Smooth muscle cell (in vitro differentiated cells): Measurements from ENCODE around the gene ZP2. TPM values are rescaled to one million over a fixed set of nuclear protein-coding genes. Genes with fewer than 3 reads are reported as not detected.
A peak's percentile ranks its signal among the peaks of the same experiment; 100 is the strongest.

ENCODE experiments used
- DNase-seq: peaks from one replicate; lab custom pipeline; 2025; ENCODE audit not compliant: unreplicated experiment; lab: John Stamatoyannopoulos, UW
- H2AFZ ChIP-seq: fragments of 200-600 bp; sonication (generic); 2 replicates; pipeline ENCODE4 v1.6.0; 2016; ENCODE audit warnings: antibody characterized with exemption, low read depth, mild to moderate bottlenecking
- H3F3A ChIP-seq: fragments of 200-600 bp; sonication (generic); 2 replicates; pipeline ENCODE4 v1.6.0; 2017; ENCODE audit warnings: antibody characterized with exemption, low read depth
- H3K27ac ChIP-seq: fragments of 200-600 bp; sonication (generic); 2 replicates; pipeline ENCODE4 v1.5.1; 2016; ENCODE audit warnings: low read depth, mild to moderate bottlenecking
- H3K27me3 ChIP-seq: fragments of 200-600 bp; sonication (generic); 2 replicates; pipeline ENCODE4 v1.6.1; 2016; ENCODE audit warnings: low read depth, mild to moderate bottlenecking
- H3K36me3 ChIP-seq: fragments of 200-600 bp; sonication (generic); 2 replicates; pipeline ENCODE4 v1.5.1; 2016; ENCODE audit warnings: low read depth
- H3K4me1 ChIP-seq: fragments of 200-600 bp; sonication (generic); 2 replicates; pipeline ENCODE4 v1.5.1; 2016; ENCODE audit warnings: low read depth
- H3K4me2 ChIP-seq: fragments of 200-600 bp; sonication (generic); 2 replicates; pipeline ENCODE4 v1.6.0; 2016; ENCODE audit warnings: mild to moderate bottlenecking
- H3K4me3 ChIP-seq: fragments of 200-600 bp; sonication (generic); 2 replicates; pipeline ENCODE4 v1.5.1; 2016; ENCODE audit warnings: mild to moderate bottlenecking
- H3K79me2 ChIP-seq: fragments of 200-600 bp; sonication (generic); 2 replicates; pipeline ENCODE4 v1.6.0; 2016; ENCODE audit warnings: low read depth, mild to moderate bottlenecking
- H3K9ac ChIP-seq: fragments of 200-600 bp; sonication (generic); 2 replicates; pipeline ENCODE4 v1.6.0; 2016; ENCODE audit warnings: low read depth
- H3K9me3 ChIP-seq: fragments of 200-600 bp; sonication (generic); replicated peaks from 2 replicates; pipeline ENCODE4 v1.5.1; 2016; ENCODE audit warnings: low read depth
- H4K20me1 ChIP-seq: fragments of 200-600 bp; sonication (generic); 2 replicates; pipeline ENCODE4 v1.6.0; 2016; ENCODE audit warnings: low read depth
- WGBS: methylation state at CpG from one replicate; pipeline ENCODE4 v1.1.7; 2016; ENCODE audit warnings: low lambda C conversion rate; 5-methylcytosine and 5-hydroxymethylcytosine counted together
- polyA plus RNA-seq: library from polyadenylated mRNA; unstranded; fragments of >200 nt; fragmentation: Nextera tagmentation; extraction: Ambion mirVana; gene quantifications from 2 replicates; pipeline ENCODE4 v1.2.1, GENCODE V29; 2016
- total RNA-seq: library from RNA; depleted of rRNA; stranded (reverse); fragments of >200 nt; gene quantifications from 2 replicates; pipeline ENCODE4 v1.2.3, GENCODE V29; 2014
- TF ChIP-seq, protein P1 (sequence below): fragments of 200-600 bp; sonication (generic); IDR thresholded peaks from 2 replicates; pipeline ENCODE4 v1.5.1; 2017; ENCODE audit warnings: borderline replicate concordance, mild to moderate bottlenecking, antibody characterized with exemption; ENCODE audit not compliant: insufficient read depth, poor library complexity, severe bottlenecking

The ZP2 gene
- total and polyA plus RNA-seq, 2 experiments from 2014 or later, result not detected

DNA sequence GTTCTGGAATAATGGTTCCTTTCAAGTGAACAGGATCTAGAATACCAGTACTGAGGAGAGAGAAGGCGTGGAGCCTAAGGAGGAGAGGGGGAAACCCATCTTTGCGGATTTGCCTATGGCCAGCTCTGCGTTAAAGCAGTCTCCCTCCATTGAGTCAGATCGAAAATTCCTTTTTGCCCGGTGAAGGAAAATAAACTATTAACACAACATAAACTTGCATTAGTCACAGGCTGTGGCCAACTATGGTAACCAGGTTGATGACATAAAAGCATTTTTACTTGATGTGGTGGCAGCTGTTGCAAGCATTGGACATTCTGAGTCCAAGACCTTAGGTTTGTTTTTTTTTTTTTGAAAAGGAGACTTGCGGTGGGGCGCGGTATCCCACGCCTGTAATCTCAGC is 44.0 kb downstream of the ZP2 start:
- H3K4me1 ChIP-seq, result no peaks in the 10 kb centered on the region
- DNase-seq, result no peak
- H4K20me1 ChIP-seq, result peaks cover 3% of the 10 kb centered on the region
- no peaks in the 10 kb centered on the region for H3K9me3 ChIP-seq
- H3F3A ChIP-seq, result no peaks in the 10 kb centered on the region
- no peaks in the 10 kb centered on the region for H3K27me3 ChIP-seq
- TF ChIP-seq, protein P1, sequence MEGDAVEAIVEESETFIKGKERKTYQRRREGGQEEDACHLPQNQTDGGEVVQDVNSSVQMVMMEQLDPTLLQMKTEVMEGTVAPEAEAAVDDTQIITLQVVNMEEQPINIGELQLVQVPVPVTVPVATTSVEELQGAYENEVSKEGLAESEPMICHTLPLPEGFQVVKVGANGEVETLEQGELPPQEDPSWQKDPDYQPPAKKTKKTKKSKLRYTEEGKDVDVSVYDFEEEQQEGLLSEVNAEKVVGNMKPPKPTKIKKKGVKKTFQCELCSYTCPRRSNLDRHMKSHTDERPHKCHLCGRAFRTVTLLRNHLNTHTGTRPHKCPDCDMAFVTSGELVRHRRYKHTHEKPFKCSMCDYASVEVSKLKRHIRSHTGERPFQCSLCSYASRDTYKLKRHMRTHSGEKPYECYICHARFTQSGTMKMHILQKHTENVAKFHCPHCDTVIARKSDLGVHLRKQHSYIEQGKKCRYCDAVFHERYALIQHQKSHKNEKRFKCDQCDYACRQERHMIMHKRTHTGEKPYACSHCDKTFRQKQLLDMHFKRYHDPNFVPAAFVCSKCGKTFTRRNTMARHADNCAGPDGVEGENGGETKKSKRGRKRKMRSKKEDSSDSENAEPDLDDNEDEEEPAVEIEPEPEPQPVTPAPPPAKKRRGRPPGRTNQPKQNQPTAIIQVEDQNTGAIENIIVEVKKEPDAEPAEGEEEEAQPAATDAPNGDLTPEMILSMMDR, result no peak
- no peak overlapping the region for H3K4me2 ChIP-seq
- H3K36me3 ChIP-seq, result peaks cover 7% of the 10 kb centered on the region
- no peak overlapping the region for H3K9ac ChIP-seq
- no peak overlapping the region for H2AFZ ChIP-seq
- 81% methylated on average over 9 of the region's 9 CpGs for WGBS
- no peaks in the 10 kb centered on the region for H3K79me2 ChIP-seq
- H3K27ac ChIP-seq, result peak overlapping the region; percentile 12
- H3K4me3 ChIP-seq, result no peak overlapping the region

DNA sequence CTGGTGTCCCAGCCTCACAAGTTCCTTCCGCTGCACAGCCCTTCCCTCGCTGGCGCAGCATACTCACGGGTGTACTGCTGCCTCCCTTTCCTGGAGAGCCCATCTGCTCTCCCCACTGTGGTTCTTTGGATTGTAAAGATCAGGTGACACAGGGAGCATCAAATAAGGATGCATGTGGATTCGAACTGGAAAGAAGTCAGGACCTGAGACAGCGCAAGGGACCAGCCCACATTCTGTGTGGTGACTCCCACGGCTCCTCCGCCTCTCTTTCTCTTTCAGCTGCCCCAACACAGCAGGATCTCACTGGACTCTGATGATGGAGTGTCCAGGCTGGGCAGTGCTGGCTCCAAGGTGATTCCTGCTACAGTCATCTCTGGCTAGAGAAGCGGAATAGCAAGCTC is 44.8 kb downstream of the ZP2 start:
- H3K27ac ChIP-seq, result no peak overlapping the region
- peaks cover 7% of the 10 kb centered on the region for H3K36me3 ChIP-seq
- no peaks in the 10 kb centered on the region for H3K79me2 ChIP-seq
- peaks cover 3% of the 10 kb centered on the region for H4K20me1 ChIP-seq
- no peak overlapping the region for H3K9ac ChIP-seq
- DNase-seq, result no peak
- TF ChIP-seq, protein P1, result no peak
- no peaks in the 10 kb centered on the region for H3K9me3 ChIP-seq
- H3K4me2 ChIP-seq, result no peak overlapping the region
- H3F3A ChIP-seq, result no peaks in the 10 kb centered on the region
- no peaks in the 10 kb centered on the region for H3K27me3 ChIP-seq
- no peaks in the 10 kb centered on the region for H3K4me1 ChIP-seq
- H2AFZ ChIP-seq, result no peak overlapping the region
- WGBS, result 96% methylated on average over 9 of the region's 9 CpGs
- no peak overlapping the region for H3K4me3 ChIP-seq

DNA sequence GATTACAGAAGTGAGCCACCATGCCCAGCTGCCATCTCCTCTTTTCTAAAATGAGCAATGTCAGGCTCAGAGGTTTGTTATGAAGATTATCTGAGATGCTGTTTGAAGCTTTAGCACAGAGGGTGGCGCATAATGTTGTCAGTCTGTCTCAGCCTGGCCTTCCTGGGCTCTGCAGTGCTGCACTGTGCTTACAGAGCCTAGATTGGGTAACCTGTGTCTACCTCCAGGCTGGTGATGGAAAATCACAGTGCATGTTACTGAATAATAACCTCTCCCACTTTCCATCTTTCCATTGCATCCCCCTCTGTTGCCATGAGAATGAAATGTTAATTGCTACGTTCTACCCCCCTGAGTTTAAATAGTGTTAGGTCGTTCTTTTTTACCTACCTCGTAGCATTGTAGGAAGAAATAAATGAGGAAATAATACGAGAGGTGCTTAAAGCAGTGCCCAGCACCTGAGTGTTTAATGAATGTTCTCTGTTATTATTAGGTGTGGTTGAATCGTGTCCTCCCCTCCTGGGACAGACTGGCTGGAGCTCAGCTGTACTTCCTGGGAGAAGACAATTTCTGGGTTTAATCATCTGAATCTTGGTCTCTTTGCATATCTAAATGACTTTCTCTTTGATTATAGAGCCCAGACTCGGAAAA is 46.7 kb downstream of the ZP2 start:
- H3K79me2 ChIP-seq, result no peaks in the 10 kb centered on the region
- TF ChIP-seq, protein P1, result no peak
- no peaks in the 10 kb centered on the region for H3K4me1 ChIP-seq
- no peak overlapping the region for H3K9ac ChIP-seq
- H4K20me1 ChIP-seq, result peaks cover 7% of the 10 kb centered on the region
- H3K27me3 ChIP-seq, result no peaks in the 10 kb centered on the region
- WGBS, result 94% methylated on average over 7 of the region's 7 CpGs
- no peak overlapping the region for H2AFZ ChIP-seq
- no peak for DNase-seq
- no peaks in the 10 kb centered on the region for H3K9me3 ChIP-seq
- H3K4me3 ChIP-seq, result no peak overlapping the region
- H3K36me3 ChIP-seq, result no peaks in the 10 kb centered on the region
- H3K27ac ChIP-seq, result no peak overlapping the region
- no peak overlapping the region for H3K4me2 ChIP-seq
- no peaks in the 10 kb centered on the region for H3F3A ChIP-seq

- 95% methylated on average over 4 of the region's 4 CpGs for WGBS
- H3K27me3 ChIP-seq, result no peaks in the 10 kb centered on the region
- H4K20me1 ChIP-seq, result peaks cover 3% of the 10 kb centered on the region
- H3K4me3 ChIP-seq, result no peak overlapping the region
- no peak overlapping the region for H2AFZ ChIP-seq
- no peaks in the 10 kb centered on the region for H3K36me3 ChIP-seq
- H3K4me1 ChIP-seq, result no peaks in the 10 kb centered on the region
- H3K4me2 ChIP-seq, result no peak overlapping the region
- no peak overlapping the region for H3K27ac ChIP-seq
- TF ChIP-seq, protein P1, result no peak
- no peaks in the 10 kb centered on the region for H3F3A ChIP-seq
- no peaks in the 10 kb centered on the region for H3K79me2 ChIP-seq
- H3K9ac ChIP-seq, result no peak overlapping the region
- DNase-seq, result no peak
- H3K9me3 ChIP-seq, result no peaks in the 10 kb centered on the region
These were observed 47.8 kb downstream of the ZP2 start for GRCh38 chr16:21163576-21163975.
